HepG2 (cell line): ENCODE results near the gene PISD. TPM values are rescaled to one million over a fixed set of nuclear protein-coding genes. Genes with fewer than 3 reads are reported as not detected.

ENCODE experiments used
- ATAC-seq: fragments of 200-7000 bp; cut with Tn5 transposase; 3 replicates; pipeline ENCODE4 v1.9.1; 2020; ENCODE audit warnings: mild to moderate bottlenecking, moderate library complexity
- BruUV-seq: library from RNA; stranded (reverse); fragments of 400-500 nt; replicated peaks from 2 replicates; lab custom pipeline; 2021; lab: Mats Ljungman, UMichigan
- CTCF ChIA-PET: fragments of 300-600 bp; formaldehyde crosslinking; extraction: SDS; loops from one replicate; lab custom pipeline; 2021; ENCODE audit warnings: low total read pairs, inconsistent platforms, low intra/inter-chr PET ratio; lab: Yijun Ruan, JAX
- POLR2A ChIA-PET: fragments of 350-600 bp; sonication (Branson Sonifier 250); formaldehyde crosslinking; loops from one replicate; lab custom pipeline; 2020; ENCODE audit warnings: antibody characterized with exemption, inconsistent platforms; lab: Yijun Ruan, JAX
- DNase-seq: peaks from one replicate; pipeline ENCODE4 v3.0.0-alpha.2; 2015; ENCODE audit warnings: low spot score
- FAIRE-seq: peaks from 3 replicates; lab custom pipeline; 2011; peaks lifted over from hg19 to GRCh38; lab: Jason Lieb, UNC
- H2AFZ ChIP-seq: one replicate; pipeline ENCODE4 v1.6.1; 2011; ENCODE audit warnings: low read length, inconsistent platforms
- H3K27ac ChIP-seq: fragments of 300-600 bp; 3 replicates; pipeline ENCODE4 v1.8.0; 2011; ENCODE audit warnings: mixed run types, mild to moderate bottlenecking, mixed read lengths, low read length, inconsistent platforms; ENCODE audit not compliant: insufficient read depth; ENCODE audit errors: extremely low read length
- H3K27me3 ChIP-seq, 2 experiments: fragments of 200-600 bp in 1 of 2; 2 replicates in 1 of 2; 3 replicates in 1 of 2; pipeline versions ENCODE4 v1.6.0 to v1.8.0; 2011; ENCODE audit warnings: low read length in 2 of 2, mild to moderate bottlenecking in 2 of 2, moderate library complexity in 2 of 2, inconsistent platforms in 1 of 2; ENCODE audit not compliant: insufficient read depth in 2 of 2, control insufficient read depth in 1 of 2
- H3K36me3 ChIP-seq, 2 experiments: fragments of 200-600 bp in 1 of 2; replicated peaks in 1 of 2; 2 replicates in 1 of 2; 3 replicates in 1 of 2; pipeline versions ENCODE4 v1.5.1 to v1.8.0; 2011; ENCODE audit warnings: low read length in 2 of 2, inconsistent platforms in 1 of 2; ENCODE audit not compliant: insufficient read depth in 2 of 2, control insufficient read depth in 1 of 2
- H3K4me1 ChIP-seq: 2 replicates; pipeline ENCODE4 v1.5.1; 2012; ENCODE audit warnings: low read length, inconsistent platforms; ENCODE audit not compliant: insufficient read depth
- H3K4me2 ChIP-seq: 2 replicates; pipeline ENCODE4 v1.6.0; 2011; ENCODE audit warnings: low read depth, low read length, inconsistent platforms
- H3K4me3 ChIP-seq, 3 experiments: fragments of 200-600 bp in 1 of 3; sonication (generic), shearing (Covaris generic) in 1 of 3; replicated peaks in 1 of 3; 2 replicates each; pipeline ENCODE4 v1.5.1; 2011 to 2016; ENCODE audit warnings: low read length in 3 of 3, inconsistent platforms in 2 of 3, low read depth in 2 of 3, mild to moderate bottlenecking in 2 of 3, control low read depth in 1 of 3, mixed read lengths in 1 of 3; ENCODE audit not compliant: insufficient read depth in 1 of 3
- H3K79me2 ChIP-seq: one replicate; pipeline ENCODE4 v1.6.1; 2011; ENCODE audit warnings: low read length, inconsistent platforms; ENCODE audit not compliant: insufficient read depth
- H3K9ac ChIP-seq: 2 replicates; pipeline ENCODE4 v1.6.0; 2011; ENCODE audit warnings: mild to moderate bottlenecking, low read depth, low read length, inconsistent platforms; ENCODE audit not compliant: insufficient read depth
- H3K9me3 ChIP-seq: 2 replicates; pipeline ENCODE4 v1.5.1; 2012; ENCODE audit warnings: mild to moderate bottlenecking, low read length
- H4K20me1 ChIP-seq: 2 replicates; pipeline ENCODE4 v1.6.0; 2011; ENCODE audit warnings: inconsistent platforms, mild to moderate bottlenecking, low read length, moderate library complexity; ENCODE audit not compliant: insufficient read depth
- DNMT1 ChIP-seq: sonication (generic); formaldehyde crosslinking; IDR thresholded peaks from 2 replicates; pipeline ENCODE4 v1.5.1; 2020; ENCODE audit warnings: mild to moderate bottlenecking, missing genetic modification reagents
- ELF1 ChIP-seq: sonication (generic); formaldehyde crosslinking; IDR thresholded peaks from 2 replicates; pipeline ENCODE4 v1.4.0; 2020; ENCODE audit warnings: missing genetic modification reagents
- ETV6 ChIP-seq: sonication (generic); formaldehyde crosslinking; conservative IDR thresholded peaks from 2 replicates; pipeline ENCODE4 v1.4.0; 2020; ENCODE audit warnings: missing genetic modification reagents
- MEIS2 ChIP-seq: sonication (generic); formaldehyde crosslinking; IDR thresholded peaks from 2 replicates; pipeline ENCODE4 v1.9.0; 2021; ENCODE audit warnings: mild to moderate bottlenecking, missing genetic modification reagents
- NFIC ChIP-seq: IDR thresholded peaks from 2 replicates; pipeline ENCODE4 v1.6.1; 2012; ENCODE audit warnings: mild to moderate bottlenecking, low read length, inconsistent platforms
- PAWR ChIP-seq: sonication (generic); formaldehyde crosslinking; IDR thresholded peaks from 2 replicates; pipeline ENCODE4 v1.4.0; 2020; ENCODE audit warnings: missing genetic modification reagents, mild to moderate bottlenecking, borderline replicate concordance
- ZBTB21 ChIP-seq: sonication (generic); formaldehyde crosslinking; IDR thresholded peaks from 2 replicates; pipeline ENCODE4 v1.4.0; 2020; ENCODE audit warnings: missing genetic modification reagents
- ZNF282 ChIP-seq: fragments of 450-650 bp; IDR thresholded peaks from 2 replicates; pipeline ENCODE4 v1.6.1; 2018; ENCODE audit not compliant: partially characterized antibody
- ZNF615 ChIP-seq: sonication (generic); formaldehyde crosslinking; IDR thresholded peaks from 2 replicates; pipeline ENCODE4 v1.5.0; 2020; ENCODE audit warnings: mild to moderate bottlenecking, missing genetic modification reagents, borderline replicate concordance
- ZSCAN31 ChIP-seq: sonication (generic); formaldehyde crosslinking; IDR thresholded peaks from 2 replicates; pipeline ENCODE4 v1.5.0; 2020; ENCODE audit warnings: low read depth, mild to moderate bottlenecking, missing genetic modification reagents
- WGBS: methylation state at CpG from one replicate; pipeline ENCODE4 v1.1.6; 2017; ENCODE audit warnings: low lambda C conversion rate; 5-methylcytosine and 5-hydroxymethylcytosine counted together
- in situ Hi-C: cut with HindIII; loops from 2 replicates; pipeline ENCODE4 v1.10.0; 2017; ENCODE audit warnings: low pct_unique_long_range_greater_than_20kb; ENCODE audit not compliant: extremely low pct_ligation_motif_present
- intact Hi-C: fragments of 100-400 bp; cut with micrococcal nuclease; formaldehyde crosslinking; loops from one replicate; pipeline ENCODE4 v1.10.0; 2022; ENCODE audit not compliant: unreplicated experiment
- polyA plus RNA-seq, 8 experiments: library from polyadenylated mRNA; depleted of rRNA in 3 of 8; stranded (reverse) in 7 of 8; unstranded in 1 of 8; fragments of >200 nt; fragmentation: Illumina TruSeq in 4 of 8; extraction: Trizol in 4 of 8; gene quantifications; 2 replicates each; pipeline versions ENCODE4 v1.2.1 to v1.2.3, GENCODE V29; 2011 to 2016; ENCODE audit warnings: low read depth in 4 of 8, missing spikeins in 1 of 8, mixed read lengths in 1 of 8; ENCODE audit not compliant: insufficient read depth in 1 of 8
- total RNA-seq, 5 experiments: library from RNA; depleted of rRNA; stranded (reverse); fragments of >200 nt; fragmentation: Illumina TruSeq; extraction: Trizol; gene quantifications; 2 replicates each; pipeline ENCODE4 v1.2.3, GENCODE V29; 2016; ENCODE audit warnings: low read depth in 1 of 5
- TF ChIP-seq, protein P1 (sequence below): sonication (generic); formaldehyde crosslinking; IDR thresholded peaks from 2 replicates; pipeline ENCODE4 v1.8.0; 2022; ENCODE audit warnings: missing genetic modification reagents, mild to moderate bottlenecking, inconsistent platforms, borderline replicate concordance
- TF ChIP-seq, protein P2 (sequence below): sonication (generic); formaldehyde crosslinking; conservative IDR thresholded peaks from 2 replicates; pipeline ENCODE4 v1.4.0; 2020; ENCODE audit warnings: missing genetic modification reagents
- TF ChIP-seq, protein P3 (sequence below): IDR thresholded peaks from 2 replicates; pipeline ENCODE4 v1.6.1; 2016; ENCODE audit warnings: mild to moderate bottlenecking, missing biosample characterization, missing genetic modification reagents

The PISD gene
- total and polyA plus RNA-seq, 2 of the 13 experiments (the other 11 are each of a cell fraction or from before 2014, with no cell fraction given): 30.1 to 47.7 TPM

DNA sequence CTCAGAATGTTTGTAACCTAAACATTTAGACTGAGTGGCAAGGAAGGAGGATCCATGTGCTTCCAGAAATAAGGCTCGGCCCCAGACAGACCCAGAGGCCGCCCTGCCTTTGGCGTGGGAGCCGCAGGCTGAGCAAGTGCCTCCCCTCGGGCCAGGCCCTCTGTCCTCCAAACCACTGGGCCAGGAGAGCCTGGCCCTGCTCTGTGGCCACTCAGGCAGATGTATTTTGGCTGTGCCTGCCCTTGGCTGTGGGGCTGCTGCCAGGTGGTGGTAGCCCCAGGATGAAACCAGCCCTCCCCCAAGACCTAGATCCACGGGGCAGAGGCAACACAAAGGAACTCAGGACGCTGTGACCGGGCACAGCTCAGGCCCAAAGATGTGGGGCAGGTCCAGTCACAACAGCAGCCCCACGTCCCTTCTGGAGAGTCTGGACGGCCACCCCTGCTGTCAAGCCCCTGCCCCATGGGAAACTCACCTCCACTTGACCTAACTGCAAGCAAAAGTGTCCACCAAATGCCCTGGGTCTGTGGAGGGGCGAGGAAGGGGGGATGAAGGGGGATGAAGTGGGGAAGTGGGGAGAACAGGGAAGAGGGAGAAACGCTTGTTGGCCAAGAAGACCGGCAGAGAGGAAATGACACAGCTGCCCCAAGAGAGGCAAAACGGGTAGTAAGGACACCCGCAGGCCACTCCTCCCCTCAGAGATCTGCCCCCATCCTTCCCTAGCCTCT is 24.0 kb downstream of the PISD start:
- Histone ChIP-seq H3K4me1 (peaks cover 22% of the 10 kb centered on the region), H2AFZ (no peak overlapping the region), H3K79me2 (peaks cover 30% of the 10 kb centered on the region), H3K9me3 (no peaks in the 10 kb centered on the region), H3K27ac (no peak overlapping the region), H3K4me3 (no peak overlapping the region)
- ChIA-PET CTCF (no interaction called here), POLR2A (interaction anchor here (0.7 to 1.8 kb wide), 2 partner anchors 9 to 24 kb away, joined by 3 to 4 read pairs; partner anchors contain the start of gene PISD)
- ATAC-seq (no peak), DNase-seq (no peak)
- no TSS peak for BruUV-seq
- TF ChIP-seq ZBTB21 (CRISPR knock-in tag) (no peak), ZNF615 (CRISPR knock-in tag) (no peak)
- TF ChIP-seq, all 625 proteins: peak for 0
- Histone ChIP-seq H3K9ac (no peak overlapping the region), H3K36me3 (peaks cover under 1 to 24% of the 10 kb centered on the region in 2 experiments; a peak in 3 of 5 replicates), H4K20me1 (peaks cover 10% of the 10 kb centered on the region; the same call in 1 of the 2 replicates), H3K4me2 (no peak overlapping the region), H3K27me3 (no peaks in the 10 kb centered on the region)
- in situ Hi-C loops (no loop called here), intact Hi-C loops (no loop called here)
- FAIRE-seq: no peak
- WGBS: 95% methylated on average over 10 of the region's 15 CpGs

DNA sequence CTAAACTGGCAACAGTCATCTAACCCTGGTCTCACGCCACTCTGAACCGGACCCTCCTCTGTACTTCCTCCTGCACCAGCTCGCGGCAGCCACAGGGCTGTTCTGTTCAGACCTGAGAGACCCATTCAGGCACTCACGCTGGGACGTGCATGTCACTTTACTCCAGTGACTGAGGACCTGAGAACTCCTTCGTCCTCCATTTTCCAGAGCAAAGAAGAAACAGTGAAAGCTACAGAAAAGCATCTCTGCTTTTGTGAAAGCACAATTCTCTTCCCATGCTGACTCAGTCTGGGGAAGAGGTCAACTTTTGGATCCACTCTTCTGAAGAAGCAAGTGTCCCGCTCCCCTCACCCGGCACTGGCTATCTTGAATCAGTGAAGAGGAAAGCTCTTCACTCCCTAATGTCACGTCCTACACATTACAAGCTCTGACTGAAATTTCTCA is 24.5 kb downstream of the PISD start:
- H3K27ac ChIP-seq: no peak overlapping the region

More for the DNA sequence above, 24.5 kb downstream of the PISD start:
- Histone ChIP-seq H2AFZ (no peak overlapping the region), H3K4me2 (no peak overlapping the region), H3K9ac (no peak overlapping the region), H3K9me3 (no peaks in the 10 kb centered on the region), H3K36me3 (peaks cover 2 to 25% of the 10 kb centered on the region in 2 experiments; a peak in 3 of 5 replicates), H3K4me1 (peaks cover 22% of the 10 kb centered on the region)
- in situ Hi-C loops: no loop called here
- BruUV-seq: no TSS peak
- DNase-seq: no peak
- CTCF ChIA-PET: no interaction called here
- TF ChIP-seq, protein P1, sequence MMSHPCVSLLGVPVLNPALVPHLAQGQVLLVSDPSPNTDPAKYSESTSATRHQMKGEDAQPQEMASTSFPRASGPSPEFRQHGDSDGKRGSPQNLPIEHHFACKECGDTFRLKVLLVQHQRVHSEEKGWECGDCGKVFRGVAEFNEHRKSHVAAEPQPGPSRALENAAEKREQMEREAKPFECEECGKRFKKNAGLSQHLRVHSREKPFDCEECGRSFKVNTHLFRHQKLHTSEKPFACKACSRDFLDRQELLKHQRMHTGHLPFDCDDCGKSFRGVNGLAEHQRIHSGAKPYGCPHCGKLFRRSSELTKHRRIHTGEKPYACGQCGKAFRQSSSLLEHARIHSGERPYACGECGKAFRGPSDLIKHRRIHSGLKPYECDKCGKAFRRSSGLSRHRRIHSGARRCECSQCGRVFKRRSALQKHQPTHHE (CRISPR knock-in tag): no peak
- no peak for TF ChIP-seq ZNF282
- TF ChIP-seq PAWR (CRISPR knock-in tag): no peak
- no peak for TF ChIP-seq ELF1
- no peak for TF ChIP-seq ZSCAN31 (CRISPR knock-in tag)
- TF ChIP-seq, protein P2, sequence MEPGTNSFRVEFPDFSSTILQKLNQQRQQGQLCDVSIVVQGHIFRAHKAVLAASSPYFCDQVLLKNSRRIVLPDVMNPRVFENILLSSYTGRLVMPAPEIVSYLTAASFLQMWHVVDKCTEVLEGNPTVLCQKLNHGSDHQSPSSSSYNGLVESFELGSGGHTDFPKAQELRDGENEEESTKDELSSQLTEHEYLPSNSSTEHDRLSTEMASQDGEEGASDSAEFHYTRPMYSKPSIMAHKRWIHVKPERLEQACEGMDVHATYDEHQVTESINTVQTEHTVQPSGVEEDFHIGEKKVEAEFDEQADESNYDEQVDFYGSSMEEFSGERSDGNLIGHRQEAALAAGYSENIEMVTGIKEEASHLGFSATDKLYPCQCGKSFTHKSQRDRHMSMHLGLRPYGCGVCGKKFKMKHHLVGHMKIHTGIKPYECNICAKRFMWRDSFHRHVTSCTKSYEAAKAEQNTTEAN: no peak
- TF ChIP-seq, protein P3, sequence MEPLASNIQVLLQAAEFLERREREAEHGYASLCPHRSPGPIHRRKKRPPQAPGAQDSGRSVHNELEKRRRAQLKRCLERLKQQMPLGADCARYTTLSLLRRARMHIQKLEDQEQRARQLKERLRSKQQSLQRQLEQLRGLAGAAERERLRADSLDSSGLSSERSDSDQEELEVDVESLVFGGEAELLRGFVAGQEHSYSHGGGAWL (CRISPR knock-in tag): no peak
- no peak for TF ChIP-seq NFIC
- TF ChIP-seq MEIS2 (CRISPR knock-in tag): no peak
- no peak for TF ChIP-seq ETV6 (CRISPR knock-in tag)
- TF ChIP-seq DNMT1 (CRISPR knock-in tag): no peak
- TF ChIP-seq, all 625 proteins: peak for 0
- POLR2A ChIA-PET: interaction anchor here (1.8 kb wide), 1 partner anchor 25 kb away, joined by 4 read pairs; the partner anchor contains the start of gene PISD
- FAIRE-seq (no peak), ATAC-seq (no peak)
- no peaks in the 10 kb centered on the region for H3K27me3 ChIP-seq
- intact Hi-C loops: no loop called here
- H4K20me1 ChIP-seq: peaks cover 15% of the 10 kb centered on the region; the same call in 1 of the 2 replicates
- peaks cover 35% of the 10 kb centered on the region for H3K79me2 ChIP-seq
- H3K4me3 ChIP-seq: no peak overlapping the region
- WGBS: over 99% methylated on average over 10 of the region's 10 CpGs
